ENCODE results near the gene PIAS1.

- TF ChIP-seq CTCF (IDR thresholded peaks at IDR 0.05; ENCODE audit: extremely low read depth in 1 of 2, insufficient read depth in 1 of 2, low read depth in 1 of 2, low read length in 2 of 2) (no peak), POLR2AphosphoS5 (IDR thresholded peaks at IDR 0.05; ENCODE audit: insufficient read depth, low read depth, low read length) (no peak), POLR2A (IDR thresholded peaks at IDR 0.05; ENCODE audit: low read depth, low read length) (no peak), EZH2 (IDR thresholded peaks at IDR 0.05; ENCODE audit: borderline replicate concordance, low read depth, low read length, severe bottlenecking) (no peak), MAX (IDR thresholded peaks at IDR 0.05; ENCODE audit: insufficient read depth, insufficient read length) (no peak), GATA2 (IDR thresholded peaks at IDR 0.05; ENCODE audit: insufficient read depth, insufficient read length, low read depth, low read length) (no peak)
Measured at GRCh38 chr15:68042156-68042854, 11.8 kb upstream of the PIAS1 start.

Data from endothelial cell of umbilical vein (primary cell).